Calu3 (cell line): ENCODE results near the gene NANOGP8. TPM values are rescaled to one million over a fixed set of nuclear protein-coding genes. Genes with fewer than 3 reads are reported as not detected.

ENCODE experiments used
- BruUV-seq: library from RNA; stranded (reverse); fragments of 400-500 nt; replicated peaks from 2 replicates; lab custom pipeline; 2021; lab: Mats Ljungman, UMichigan
- CTCF ChIA-PET: fragments of 300-600 bp; sonication (Branson Sonifier 250); formaldehyde crosslinking; loops from one replicate; lab custom pipeline; 2022; ENCODE audit warnings: antibody characterized with exemption; lab: Charles Lee
- DNase-seq: peaks from one replicate; pipeline ENCODE4 v3.0.0; 2022
- H3K27ac Mint-ChIP-seq: one replicate; pipeline ENCODE4 v1.8.0; 2022; ENCODE audit warnings: mixed read lengths; ENCODE audit not compliant: unreplicated experiment
- H3K27me3 Mint-ChIP-seq: one replicate; pipeline ENCODE4 v1.8.0; 2022; ENCODE audit warnings: mixed read lengths; ENCODE audit not compliant: unreplicated experiment
- H3K36me3 Mint-ChIP-seq: one replicate; pipeline ENCODE4 v1.8.0; 2022; ENCODE audit warnings: mild to moderate bottlenecking, moderate library complexity, mixed read lengths; ENCODE audit not compliant: insufficient read depth, unreplicated experiment
- H3K4me1 Mint-ChIP-seq: one replicate; pipeline ENCODE4 v1.8.0; 2022; ENCODE audit warnings: mild to moderate bottlenecking, low read depth, mixed read lengths; ENCODE audit not compliant: unreplicated experiment
- H3K4me3 Mint-ChIP-seq: one replicate; pipeline ENCODE4 v1.8.0; 2022; ENCODE audit warnings: mild to moderate bottlenecking, low read depth, moderate library complexity, mixed read lengths; ENCODE audit not compliant: unreplicated experiment
- H3K9me3 Mint-ChIP-seq: one replicate; pipeline ENCODE4 v1.8.0; 2022; ENCODE audit warnings: low read depth, mixed read lengths; ENCODE audit not compliant: unreplicated experiment
- intact Hi-C: fragments of 100-400 bp; cut with micrococcal nuclease; formaldehyde crosslinking; loops from one replicate; pipeline ENCODE4 v1.10.0; 2022; ENCODE audit not compliant: unreplicated experiment
- total RNA-seq: library from RNA; stranded (reverse); gene quantifications from 2 replicates; pipeline ENCODE4 v1.2.3, GENCODE V29; 2022
- TF ChIP-seq, protein P1 (sequence below): fragments of 200-600 bp; IDR thresholded peaks from one replicate; pipeline ENCODE4 v1.8.0; 2022; ENCODE audit warnings: antibody characterized with exemption; ENCODE audit not compliant: unreplicated experiment

NANOGP8 gene
- total RNA-seq, 1 experiment from 2014 or later: not detected

DNA sequence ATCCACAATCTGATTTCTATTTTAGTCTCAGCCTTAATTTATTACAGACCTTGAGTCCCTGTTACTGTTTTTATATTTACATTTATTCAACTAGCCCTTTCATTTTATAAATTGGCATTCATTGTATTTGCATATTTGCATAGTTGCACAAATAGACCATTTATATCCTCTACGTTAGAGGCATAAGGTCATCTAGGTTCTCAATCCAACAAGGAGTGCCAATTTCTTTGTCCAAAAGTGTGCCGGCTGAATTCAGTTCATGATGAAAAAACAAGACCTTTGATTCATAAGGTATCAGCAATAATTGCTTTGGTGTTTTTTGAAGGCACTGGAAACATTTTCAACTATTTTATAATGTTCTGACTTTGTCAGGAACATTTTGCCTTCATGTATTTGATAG, 33.9 kb upstream of the NANOGP8 start:
- Mint-ChIP-seq H3K36me3 (no peaks in the 10 kb centered on the region), H3K9me3 (no peaks in the 10 kb centered on the region), H3K4me3 (no peak overlapping the region), H3K27me3 (no peaks in the 10 kb centered on the region), H3K4me1 (no peaks in the 10 kb centered on the region), H3K27ac (no peak overlapping the region)
- CTCF ChIA-PET: no interaction called here
- TF ChIP-seq, protein P1, sequence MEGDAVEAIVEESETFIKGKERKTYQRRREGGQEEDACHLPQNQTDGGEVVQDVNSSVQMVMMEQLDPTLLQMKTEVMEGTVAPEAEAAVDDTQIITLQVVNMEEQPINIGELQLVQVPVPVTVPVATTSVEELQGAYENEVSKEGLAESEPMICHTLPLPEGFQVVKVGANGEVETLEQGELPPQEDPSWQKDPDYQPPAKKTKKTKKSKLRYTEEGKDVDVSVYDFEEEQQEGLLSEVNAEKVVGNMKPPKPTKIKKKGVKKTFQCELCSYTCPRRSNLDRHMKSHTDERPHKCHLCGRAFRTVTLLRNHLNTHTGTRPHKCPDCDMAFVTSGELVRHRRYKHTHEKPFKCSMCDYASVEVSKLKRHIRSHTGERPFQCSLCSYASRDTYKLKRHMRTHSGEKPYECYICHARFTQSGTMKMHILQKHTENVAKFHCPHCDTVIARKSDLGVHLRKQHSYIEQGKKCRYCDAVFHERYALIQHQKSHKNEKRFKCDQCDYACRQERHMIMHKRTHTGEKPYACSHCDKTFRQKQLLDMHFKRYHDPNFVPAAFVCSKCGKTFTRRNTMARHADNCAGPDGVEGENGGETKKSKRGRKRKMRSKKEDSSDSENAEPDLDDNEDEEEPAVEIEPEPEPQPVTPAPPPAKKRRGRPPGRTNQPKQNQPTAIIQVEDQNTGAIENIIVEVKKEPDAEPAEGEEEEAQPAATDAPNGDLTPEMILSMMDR: no peak
- no peak for DNase-seq
- BruUV-seq: no TSS peak
- intact Hi-C loops: no loop called here

DNA sequence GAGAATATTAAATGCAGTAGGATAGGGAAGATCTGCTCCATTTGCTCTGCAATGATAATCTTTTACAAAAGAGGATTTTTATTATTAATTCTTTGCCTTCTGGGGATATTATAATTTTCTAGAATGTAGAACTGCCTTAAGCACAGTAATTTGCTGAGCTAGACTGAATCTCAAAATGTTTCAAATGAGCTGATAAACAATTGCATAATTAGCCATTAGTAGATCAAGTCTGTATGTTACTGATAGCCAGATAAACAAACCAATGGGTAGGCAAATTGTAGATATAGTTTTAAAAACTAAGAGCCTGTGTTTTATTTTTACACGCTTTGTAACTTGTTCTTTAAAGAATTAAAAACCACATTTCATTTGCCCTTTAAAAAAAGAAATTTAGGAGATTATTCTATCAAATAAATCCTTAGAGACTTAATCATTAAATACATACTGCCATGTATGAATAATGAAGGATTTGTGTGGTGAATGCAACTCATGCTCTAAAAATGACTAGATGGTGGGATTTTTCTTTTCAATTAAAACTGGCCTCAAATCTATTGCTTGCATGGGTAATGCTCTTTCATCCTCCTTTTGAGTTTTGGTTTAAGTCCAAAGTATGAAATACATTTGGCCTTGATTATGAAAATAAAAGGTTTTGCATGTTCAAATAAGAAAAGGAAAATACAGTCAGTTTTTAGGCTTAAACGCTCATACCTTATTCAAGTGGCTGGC, 32.6 kb upstream of the NANOGP8 start:
- no peaks in the 10 kb centered on the region for H3K9me3 Mint-ChIP-seq
- no peaks in the 10 kb centered on the region for H3K4me1 Mint-ChIP-seq
- CTCF ChIA-PET: no interaction called here
- no peaks in the 10 kb centered on the region for H3K27me3 Mint-ChIP-seq
- intact Hi-C loops: no loop called here
- no peak overlapping the region for H3K4me3 Mint-ChIP-seq
- no peaks in the 10 kb centered on the region for H3K36me3 Mint-ChIP-seq
- BruUV-seq: no TSS peak
- TF ChIP-seq, protein P1: no peak
- no peak for DNase-seq
- H3K27ac Mint-ChIP-seq: no peak overlapping the region

DNA sequence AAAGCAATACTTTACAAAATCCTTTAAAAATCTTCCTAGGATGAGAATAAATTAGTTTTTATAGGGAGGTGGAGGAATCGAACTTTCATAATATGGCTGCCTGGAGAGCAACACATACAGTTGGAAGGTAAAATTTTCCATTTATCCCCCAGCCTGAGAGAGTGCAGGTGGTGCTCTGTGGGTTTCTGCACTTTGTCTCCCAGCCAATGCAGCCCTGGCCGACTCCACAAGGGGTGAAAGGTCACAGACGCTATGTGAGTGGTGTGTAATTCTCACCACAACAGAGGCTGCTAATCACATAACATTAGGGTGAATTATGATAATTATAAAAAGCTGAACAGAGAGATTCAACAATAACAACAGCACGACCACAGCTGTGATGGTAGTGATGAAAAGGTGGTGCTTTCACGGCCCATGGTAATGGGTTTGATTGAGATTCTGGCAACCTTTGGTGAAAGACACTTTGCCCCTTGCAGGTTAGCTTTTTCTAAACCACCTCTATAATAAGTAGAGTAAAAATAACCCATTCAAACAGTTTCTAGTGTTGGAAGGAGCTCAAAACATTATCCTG, 30.1 kb upstream of the NANOGP8 start:
- TF ChIP-seq, protein P1: no peak
- CTCF ChIA-PET: no interaction called here
- DNase-seq: no peak
- no peaks in the 10 kb centered on the region for H3K36me3 Mint-ChIP-seq
- no peak overlapping the region for H3K27ac Mint-ChIP-seq
- intact Hi-C loops: no loop called here
- BruUV-seq: no TSS peak
- H3K9me3 Mint-ChIP-seq: no peaks in the 10 kb centered on the region
- H3K27me3 Mint-ChIP-seq: no peaks in the 10 kb centered on the region
- no peaks in the 10 kb centered on the region for H3K4me1 Mint-ChIP-seq
- H3K4me3 Mint-ChIP-seq: no peak overlapping the region

DNA sequence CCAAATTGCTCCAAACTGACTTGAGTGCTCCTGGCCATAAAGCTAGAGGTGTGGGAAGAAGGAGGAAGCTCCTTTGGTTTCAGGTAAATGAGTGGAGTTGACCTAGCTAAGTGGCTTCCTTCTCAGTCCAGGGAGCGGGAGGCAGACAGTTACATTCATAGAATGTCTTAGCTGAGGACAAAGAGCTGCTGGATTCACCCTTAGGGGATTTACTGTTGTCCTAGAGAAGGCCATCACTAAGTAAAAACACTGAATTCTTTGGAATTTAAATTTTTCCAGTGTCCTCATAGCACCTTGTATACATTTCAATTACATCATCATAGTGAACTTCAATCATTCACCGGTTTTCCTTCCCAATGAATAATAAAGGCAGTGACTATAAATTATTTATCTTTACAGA, 27.3 kb upstream of the NANOGP8 start:
- intact Hi-C loops: no loop called here
- Mint-ChIP-seq H3K27ac (no peak overlapping the region), H3K36me3 (no peaks in the 10 kb centered on the region), H3K4me1 (no peaks in the 10 kb centered on the region), H3K27me3 (no peaks in the 10 kb centered on the region), H3K4me3 (no peak overlapping the region), H3K9me3 (no peaks in the 10 kb centered on the region)
- no peak for DNase-seq
- BruUV-seq: no TSS peak
- TF ChIP-seq, protein P1: no peak
- CTCF ChIA-PET: no interaction called here
